ENCODE measurements around the gene COPG2. TPM values are rescaled to one million over a fixed set of nuclear protein-coding genes. Genes with fewer than 3 reads are reported as not detected.
A peak's percentile ranks its signal among the peaks of the same experiment; 100 is the strongest.

Gene COPG2
- total and polyA plus RNA-seq, 2 of the 13 experiments (the other 11 are each of a cell fraction or from before 2014, with no cell fraction given): 14.1 to 17.7 TPM

- TF ChIP-seq JDP2 (CRISPR knock-in tag; IDR thresholded peaks at IDR 0.05; ENCODE audit: borderline replicate concordance): no peak
- TF ChIP-seq EZH2 (conservative IDR thresholded peaks at IDR 0.05; ENCODE audit: low read depth, low read length): no peak
- peak; percentile 77; the same call in 1 of the 2 replicates for TF ChIP-seq ZNF563 (CRISPR knock-in tag; IDR thresholded peaks at IDR 0.05)
- no peak for TF ChIP-seq ATM (IDR thresholded peaks at IDR 0.05; ENCODE audit: borderline replicate concordance)
- TF ChIP-seq YY1 (IDR thresholded peaks at IDR 0.05; ENCODE audit: insufficient read depth, insufficient replicate concordance, low read depth, low read length): peak; percentile 36
- TF ChIP-seq U2AF1 (optimal IDR thresholded peaks at IDR 0.05; ENCODE audit: low read depth, low read length): no peak
- TF ChIP-seq THYN1 (CRISPR knock-in tag; IDR thresholded peaks at IDR 0.05; ENCODE audit: borderline replicate concordance, low read depth): no peak
- TF ChIP-seq ZNF646 (CRISPR knock-in tag; IDR thresholded peaks at IDR 0.05): 0 out of 2 replicates have a peak, but pooled peaks have one; percentile 32
- TF ChIP-seq SRSF9 (IDR thresholded peaks at IDR 0.05; ENCODE audit: borderline replicate concordance, insufficient read depth, low read depth, low read length, poor library complexity, severe bottlenecking): no peak
- TF ChIP-seq ZNF780A (CRISPR knock-in tag; IDR thresholded peaks at IDR 0.05): no peak
- no peak for TF ChIP-seq KAT7 (CRISPR knock-in tag; IDR thresholded peaks at IDR 0.05; ENCODE audit: borderline replicate concordance)
- peak; percentile 70; the same call in 1 of the 2 replicates for TF ChIP-seq ZNF580 (CRISPR knock-in tag; IDR thresholded peaks at IDR 0.05; ENCODE audit: borderline replicate concordance, low read depth)
- TF ChIP-seq ZNF589 (CRISPR knock-in tag; conservative IDR thresholded peaks at IDR 0.05): no peak
- no peak for TF ChIP-seq ZNF709 (CRISPR knock-in tag; IDR thresholded peaks at IDR 0.05)
- no peak for TF ChIP-seq HNF4G (IDR thresholded peaks at IDR 0.05; ENCODE audit: borderline replicate concordance, low read depth, low read length)
- peak; percentile 77; the same call in 1 of the 2 replicates for TF ChIP-seq HNF4G (CRISPR knock-in tag; IDR thresholded peaks at IDR 0.05; ENCODE audit: borderline replicate concordance, low read depth)
- TF ChIP-seq UBTF (CRISPR knock-in tag; IDR thresholded peaks at IDR 0.05): peak; percentile 53
- TF ChIP-seq ATRX (CRISPR knock-in tag; IDR thresholded peaks at IDR 0.05; ENCODE audit: borderline replicate concordance): no peak
- TF ChIP-seq NFKBIZ (CRISPR knock-in tag; IDR thresholded peaks at IDR 0.05): 0 out of 2 replicates have a peak, but pooled peaks have one; percentile 54
- TF ChIP-seq KLF12 (CRISPR knock-in tag; IDR thresholded peaks at IDR 0.05; ENCODE audit: borderline replicate concordance): peak; percentile 52; the same call in 1 of the 2 replicates
Observed at GRCh38 chr7:130486114-130486953, 182.2 kb downstream of the COPG2 start (continued).
